Mammary epithelial cell (primary cell): ENCODE measurements around the gene BCL3.

ENCODE experiments used
- CTCF ChIP-seq, 2 donors: IDR thresholded peaks in 1 of 2; conservative IDR thresholded peaks in 1 of 2; 2 replicates each; pipeline ENCODE4 v1.5.1; 2011 to 2012; ENCODE audit warnings: inconsistent platforms in 2 of 2, low read length in 2 of 2, mild to moderate bottlenecking in 2 of 2, control low read depth in 1 of 2, low read depth in 1 of 2; ENCODE audit not compliant: insufficient read depth in 1 of 2; ENCODE audit errors: extremely low read depth in 1 of 2
- EZH2 ChIP-seq: IDR thresholded peaks from 2 replicates; pipeline ENCODE4 v1.6.1; 2012; ENCODE audit warnings: low read length, inconsistent platforms, borderline replicate concordance

GRCh38 chr19:44800461-44800860, 52.0 kb downstream of the BCL3 start:
- peak; percentile 98 to 99 for TF ChIP-seq CTCF (conservative IDR thresholded peaks at IDR 0.05 in 1 of 2, IDR thresholded peaks at IDR 0.05 in 1 of 2; ENCODE audit: extremely low read depth in 1 of 2, insufficient read depth in 1 of 2, low read depth in 1 of 2, low read length in 2 of 2)
- TF ChIP-seq EZH2: no peak
